Measurements from ENCODE around the gene CARM1. TPM values are rescaled to one million over a fixed set of nuclear protein-coding genes. Genes with fewer than 3 reads are reported as not detected.
"Not testable (repeated sequence)": the region's sequence is repeated elsewhere in the genome, so short reads cannot be mapped to it uniquely, and the experiment has no call there.

The CARM1 gene
- total and polyA plus RNA-seq, 2 of the 13 experiments (the other 11 are each of a cell fraction or from before 2014, with no cell fraction given) = 27.6 to 55.8 TPM

DNA sequence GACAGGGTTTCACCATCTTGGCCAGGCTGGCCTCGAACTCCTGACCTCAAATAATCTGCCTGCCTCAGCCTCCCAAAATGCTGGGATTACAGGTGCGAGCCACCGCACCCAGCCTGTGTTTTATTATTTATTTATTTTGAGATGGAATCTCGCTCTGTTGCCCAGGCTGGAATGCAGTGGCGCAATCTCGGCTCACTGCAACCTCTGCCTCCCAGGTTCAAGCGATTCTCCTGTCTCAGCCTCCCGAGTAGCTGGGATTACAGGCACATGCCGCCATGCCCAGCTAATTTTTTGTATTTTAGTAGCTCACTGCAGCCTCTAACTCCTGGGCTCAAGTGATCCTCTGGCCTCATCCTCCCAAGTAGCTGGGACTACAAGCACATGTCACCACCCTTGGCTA lies 6.3 kb downstream of the CARM1 start:
- BruUV-seq (replicated peaks); H3K4me3 ChIP-seq (replicated peaks in 1 of 3; ENCODE audit: insufficient read depth in 1 of 3, low read depth in 2 of 3, low read length in 3 of 3); H3K27me3 ChIP-seq (ENCODE audit: control insufficient read depth in 1 of 2, insufficient read depth in 2 of 2, low read length in 2 of 2); H3K4me2 ChIP-seq (ENCODE audit: low read depth, low read length); H4K20me1 ChIP-seq (ENCODE audit: insufficient read depth, low read length); H3K36me3 ChIP-seq (replicated peaks in 1 of 2; ENCODE audit: control insufficient read depth in 1 of 2, insufficient read depth in 2 of 2, low read length in 2 of 2); FAIRE-seq; H3K9ac ChIP-seq (ENCODE audit: insufficient read depth, low read depth, low read length); in situ Hi-C loops (cut with HindIII; ENCODE audit: extremely low pct_ligation_motif_present, low pct_unique_long_range_greater_than_20kb); CTCF ChIA-PET (ENCODE audit: low intra/inter-chr PET ratio, low total read pairs); H3K9me3 ChIP-seq (ENCODE audit: low read length); ATAC-seq; H2AFZ ChIP-seq (ENCODE audit: low read length); DNase-seq (ENCODE audit: low spot score): not testable (repeated sequence)
- intact Hi-C loops (cut with micrococcal nuclease; ENCODE audit: unreplicated experiment) = loop anchor here (10.0 kb wide), 1 partner anchor 47 kb away; the partner anchor contains the start of genes TIMM29 and YIPF2
- Histone ChIP-seq H3K79me2 (ENCODE audit: insufficient read depth, low read length) (peaks cover 82% of the 10 kb centered on the region), H3K27ac (ENCODE audit: extremely low read length, insufficient read depth, low read length) (peak overlapping the region; percentile 70), H3K4me1 (ENCODE audit: insufficient read depth, low read length) (peaks cover 87% of the 10 kb centered on the region)
- 90% methylated on average over 9 of the region's 9 CpGs for WGBS (ENCODE audit: low lambda C conversion rate)
- TF ChIP-seq ZNF121 (CRISPR knock-in tag; IDR thresholded peaks at IDR 0.05) (peak; percentile 88; the same call in 1 of the 2 replicates), TEAD3 (CRISPR knock-in tag; optimal IDR thresholded peaks at IDR 0.05; ENCODE audit: borderline replicate concordance) (peak; percentile 66), ZMYM3 (CRISPR knock-in tag; IDR thresholded peaks at IDR 0.05) (0 out of 2 replicates have a peak, but pooled peaks have one; percentile 15), CEBPG (CRISPR knock-in tag; IDR thresholded peaks at IDR 0.05) (peak; percentile 59; the same call in 1 of the 2 replicates), THAP11 (CRISPR knock-in tag; IDR thresholded peaks at IDR 0.05) (peak; percentile 49; the same call in 1 of the 2 replicates), ZNF460 (CRISPR knock-in tag; IDR thresholded peaks at IDR 0.05; ENCODE audit: borderline replicate concordance) (peak; percentile 88), ZNF770 (CRISPR knock-in tag; IDR thresholded peaks at IDR 0.05) (peak; percentile 90)
- TF ChIP-seq, protein P1, sequence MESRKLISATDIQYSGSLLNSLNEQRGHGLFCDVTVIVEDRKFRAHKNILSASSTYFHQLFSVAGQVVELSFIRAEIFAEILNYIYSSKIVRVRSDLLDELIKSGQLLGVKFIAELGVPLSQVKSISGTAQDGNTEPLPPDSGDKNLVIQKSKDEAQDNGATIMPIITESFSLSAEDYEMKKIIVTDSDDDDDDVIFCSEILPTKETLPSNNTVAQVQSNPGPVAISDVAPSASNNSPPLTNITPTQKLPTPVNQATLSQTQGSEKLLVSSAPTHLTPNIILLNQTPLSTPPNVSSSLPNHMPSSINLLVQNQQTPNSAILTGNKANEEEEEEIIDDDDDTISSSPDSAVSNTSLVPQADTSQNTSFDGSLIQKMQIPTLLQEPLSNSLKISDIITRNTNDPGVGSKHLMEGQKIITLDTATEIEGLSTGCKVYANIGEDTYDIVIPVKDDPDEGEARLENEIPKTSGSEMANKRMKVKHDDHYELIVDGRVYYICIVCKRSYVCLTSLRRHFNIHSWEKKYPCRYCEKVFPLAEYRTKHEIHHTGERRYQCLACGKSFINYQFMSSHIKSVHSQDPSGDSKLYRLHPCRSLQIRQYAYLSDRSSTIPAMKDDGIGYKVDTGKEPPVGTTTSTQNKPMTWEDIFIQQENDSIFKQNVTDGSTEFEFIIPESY (CRISPR knock-in tag; IDR thresholded peaks at IDR 0.05) = 0 out of 2 replicates have a peak, but pooled peaks have one; percentile 41
- POLR2A ChIA-PET = interaction anchor here (1.2 kb wide), 1 partner anchor 42 kb away, joined by 5 read pairs; the partner anchor contains the start of gene TMED1
